GM23338 (cell line): Measurements from ENCODE around the gene VPS8. TPM values are rescaled to one million over a fixed set of nuclear protein-coding genes. Genes with fewer than 3 reads are reported as not detected.

ENCODE experiments used
- ATAC-seq: fragments of 200-7000 bp; cut with Tn5 transposase; 3 replicates; pipeline ENCODE4 v1.9.1; 2020
- DNase-seq: peaks from one replicate; pipeline ENCODE4 v3.0.0-alpha.2; 2015; ENCODE audit warnings: low spot score
- H2AFZ ChIP-seq: fragments of 200-600 bp; sonication (generic); 2 replicates; pipeline ENCODE4 v1.8.0; 2016; ENCODE audit warnings: antibody characterized with exemption, mild to moderate bottlenecking, moderate library complexity
- H3F3A ChIP-seq: fragments of 200-600 bp; sonication (generic); replicated peaks from 2 replicates; pipeline ENCODE4 v1.8.0; 2017; ENCODE audit warnings: antibody characterized with exemption, mixed run types, low read depth
- H3K27ac ChIP-seq: fragments of 200-600 bp; sonication (generic); 2 replicates; pipeline ENCODE4 v1.6.1; 2016; ENCODE audit warnings: low read depth
- H3K27me3 ChIP-seq: fragments of 200-600 bp; sonication (generic); 2 replicates; pipeline ENCODE4 v1.8.0; 2016; ENCODE audit warnings: mild to moderate bottlenecking, mixed run types, moderate library complexity; ENCODE audit not compliant: insufficient read depth
- H3K36me3 ChIP-seq: fragments of 200-600 bp; sonication (generic); 2 replicates; pipeline ENCODE4 v1.8.0; 2016; ENCODE audit warnings: mild to moderate bottlenecking; ENCODE audit not compliant: insufficient read depth
- H3K4me1 ChIP-seq: fragments of 200-600 bp; sonication (generic); 2 replicates; pipeline ENCODE4 v1.8.0; 2016; ENCODE audit warnings: mild to moderate bottlenecking, moderate library complexity; ENCODE audit not compliant: insufficient read depth
- H3K4me2 ChIP-seq: fragments of 200-600 bp; sonication (generic); 2 replicates; pipeline ENCODE4 v1.7.1; 2017; ENCODE audit warnings: mixed run types
- H3K4me3 ChIP-seq: fragments of 200-600 bp; sonication (generic); 2 replicates; pipeline ENCODE4 v1.6.1; 2016; ENCODE audit warnings: mixed run types
- H3K79me2 ChIP-seq: fragments of 200-600 bp; sonication (generic); replicated peaks from 2 replicates; pipeline ENCODE4 v1.8.0; 2017; ENCODE audit warnings: mild to moderate bottlenecking; ENCODE audit not compliant: insufficient read depth
- H3K9me2 ChIP-seq: fragments of 200-600 bp; sonication (generic); 2 replicates; pipeline ENCODE4 v1.8.0; 2017; ENCODE audit not compliant: insufficient read depth
- H4K20me1 ChIP-seq: fragments of 200-600 bp; sonication (generic); replicated peaks from 2 replicates; pipeline ENCODE4 v1.8.0; 2017; ENCODE audit warnings: mild to moderate bottlenecking; ENCODE audit not compliant: insufficient read depth
- H3K27ac Mint-ChIP-seq: 2 replicates; pipeline ENCODE4 v1.8.0; 2020; ENCODE audit warnings: inconsistent platforms, mild to moderate bottlenecking, moderate library complexity, mixed read lengths
- H3K27me3 Mint-ChIP-seq: 3 replicates; pipeline ENCODE4 v1.8.0; 2022; ENCODE audit warnings: low read depth, mild to moderate bottlenecking, moderate library complexity, mixed read lengths, inconsistent platforms; ENCODE audit not compliant: insufficient read depth, poor library complexity
- H3K36me3 Mint-ChIP-seq: 3 replicates; pipeline ENCODE4 v1.8.0; 2021; ENCODE audit warnings: low read depth, mild to moderate bottlenecking, inconsistent platforms, moderate library complexity, mixed read lengths
- H3K4me1 Mint-ChIP-seq: 3 replicates; pipeline ENCODE4 v1.8.0; 2020; ENCODE audit warnings: mild to moderate bottlenecking, inconsistent platforms, mixed read lengths
- H3K4me3 Mint-ChIP-seq: 3 replicates; pipeline ENCODE4 v1.8.0; 2021; ENCODE audit warnings: moderate library complexity, mild to moderate bottlenecking, inconsistent platforms, mixed read lengths
- H3K9me3 Mint-ChIP-seq: 3 replicates; pipeline ENCODE4 v1.8.0; 2020; ENCODE audit warnings: moderate library complexity, mild to moderate bottlenecking, inconsistent platforms, mixed read lengths
- CREB1 ChIP-seq: fragments of 250-450 bp; sonication (Bioruptor Pico); IDR thresholded peaks from 2 replicates; pipeline ENCODE4 v1.5.0; 2020; ENCODE audit warnings: low read depth, mild to moderate bottlenecking, moderate library complexity
- EZH2 ChIP-seq: fragments of 200-600 bp; sonication (generic); IDR thresholded peaks from one replicate; pipeline ENCODE4 v1.8.0; 2017; ENCODE audit warnings: antibody characterized with exemption, mild to moderate bottlenecking, low read depth; ENCODE audit not compliant: unreplicated experiment
- EZH2phosphoT487 ChIP-seq: fragments of 200-600 bp; sonication (generic); IDR thresholded peaks from one replicate; pipeline ENCODE4 v1.8.1; 2018; ENCODE audit warnings: antibody characterized with exemption; ENCODE audit not compliant: unreplicated experiment
- JUNB ChIP-seq: IDR thresholded peaks from one replicate; pipeline ENCODE4 v1.6.1; 2016; ENCODE audit warnings: antibody characterized with exemption; ENCODE audit not compliant: unreplicated experiment
- NANOG ChIP-seq: IDR thresholded peaks from 2 replicates; pipeline ENCODE4 v1.6.1; 2016; ENCODE audit warnings: antibody characterized with exemption, borderline replicate concordance
- POLR2AphosphoS5 ChIP-seq: IDR thresholded peaks from 2 replicates; pipeline ENCODE4 v1.6.1; 2016; ENCODE audit warnings: antibody characterized with exemption, low read depth
- STAT1 ChIP-seq: IDR thresholded peaks from one replicate; pipeline ENCODE4 v1.6.1; 2016; ENCODE audit warnings: antibody characterized with exemption; ENCODE audit not compliant: unreplicated experiment
- ZNF114 ChIP-seq: fragments of 250-450 bp; sonication (Bioruptor Pico); IDR thresholded peaks from 2 replicates; pipeline ENCODE4 v1.5.0; 2020; ENCODE audit warnings: mild to moderate bottlenecking, moderate library complexity
- ZNF331 ChIP-seq: fragments of 250-450 bp; sonication (Bioruptor Pico); IDR thresholded peaks from 2 replicates; pipeline ENCODE4 v1.5.0; 2020; ENCODE audit warnings: low read depth, mild to moderate bottlenecking, moderate library complexity
- polyA plus RNA-seq: library from polyadenylated mRNA; unstranded; fragments of >200 nt; fragmentation: Nextera tagmentation; extraction: Ambion mirVana; gene quantifications from 2 replicates; pipeline ENCODE4 v1.2.1, GENCODE V29; 2016
- total RNA-seq: library from RNA; depleted of rRNA; stranded (reverse); fragments of >200 nt; shearing (Covaris generic); gene quantifications from 2 replicates; pipeline ENCODE4 v1.2.3, GENCODE V29; 2014
- TF ChIP-seq, protein P1 (sequence below), 2 experiments: fragments of 200-600 bp in 1 of 2; sonication (generic) in 1 of 2; conservative IDR thresholded peaks; 2 replicates each; pipeline versions ENCODE4 v1.5.1 to v1.6.1; 2016 to 2017; ENCODE audit warnings: antibody characterized with exemption in 2 of 2, low read depth in 2 of 2, mild to moderate bottlenecking in 2 of 2, moderate library complexity in 1 of 2
- TF ChIP-seq, protein P2 (sequence below): IDR thresholded peaks from one replicate; pipeline ENCODE4 v1.6.1; 2018; ENCODE audit warnings: antibody characterized with exemption; ENCODE audit not compliant: unreplicated experiment
- TF ChIP-seq, protein P3 (sequence below): IDR thresholded peaks from 2 replicates; pipeline ENCODE4 v1.6.1; 2016; ENCODE audit warnings: antibody characterized with exemption
- TF ChIP-seq, protein P4 (sequence below): fragments of 250-450 bp; sonication (Bioruptor Pico); IDR thresholded peaks from 2 replicates; pipeline ENCODE4 v1.5.0; 2020; ENCODE audit warnings: mild to moderate bottlenecking, moderate library complexity

VPS8 gene
- total and polyA plus RNA-seq, 2 experiments from 2014 or later, result 17.3 to 45.5 TPM

DNA sequence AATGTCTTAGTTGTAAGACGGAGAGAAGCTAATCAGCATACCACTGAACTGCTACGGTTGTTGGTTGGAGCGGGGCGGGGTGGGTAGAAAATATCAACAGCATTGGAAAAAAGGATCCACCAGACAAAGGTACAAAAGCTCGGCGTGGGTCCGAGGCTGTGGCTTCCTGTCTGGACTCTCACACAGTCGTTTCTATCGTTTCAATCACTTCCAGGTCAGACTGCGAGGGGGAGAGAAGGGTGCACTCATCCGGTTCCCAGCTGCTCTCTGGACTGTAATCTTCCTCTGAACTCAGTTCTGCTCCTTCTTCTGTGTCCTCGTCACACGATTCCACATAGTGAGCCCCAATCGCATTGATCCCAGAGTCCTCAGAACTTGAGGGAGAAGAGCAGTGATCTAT lies 270.9 kb downstream of the VPS8 start (continued):
- TF ChIP-seq, protein P1, sequence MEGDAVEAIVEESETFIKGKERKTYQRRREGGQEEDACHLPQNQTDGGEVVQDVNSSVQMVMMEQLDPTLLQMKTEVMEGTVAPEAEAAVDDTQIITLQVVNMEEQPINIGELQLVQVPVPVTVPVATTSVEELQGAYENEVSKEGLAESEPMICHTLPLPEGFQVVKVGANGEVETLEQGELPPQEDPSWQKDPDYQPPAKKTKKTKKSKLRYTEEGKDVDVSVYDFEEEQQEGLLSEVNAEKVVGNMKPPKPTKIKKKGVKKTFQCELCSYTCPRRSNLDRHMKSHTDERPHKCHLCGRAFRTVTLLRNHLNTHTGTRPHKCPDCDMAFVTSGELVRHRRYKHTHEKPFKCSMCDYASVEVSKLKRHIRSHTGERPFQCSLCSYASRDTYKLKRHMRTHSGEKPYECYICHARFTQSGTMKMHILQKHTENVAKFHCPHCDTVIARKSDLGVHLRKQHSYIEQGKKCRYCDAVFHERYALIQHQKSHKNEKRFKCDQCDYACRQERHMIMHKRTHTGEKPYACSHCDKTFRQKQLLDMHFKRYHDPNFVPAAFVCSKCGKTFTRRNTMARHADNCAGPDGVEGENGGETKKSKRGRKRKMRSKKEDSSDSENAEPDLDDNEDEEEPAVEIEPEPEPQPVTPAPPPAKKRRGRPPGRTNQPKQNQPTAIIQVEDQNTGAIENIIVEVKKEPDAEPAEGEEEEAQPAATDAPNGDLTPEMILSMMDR (conservative IDR thresholded peaks at IDR 0.05; ENCODE audit: low read depth in 2 of 2), result no peak
- TF ChIP-seq, protein P2, sequence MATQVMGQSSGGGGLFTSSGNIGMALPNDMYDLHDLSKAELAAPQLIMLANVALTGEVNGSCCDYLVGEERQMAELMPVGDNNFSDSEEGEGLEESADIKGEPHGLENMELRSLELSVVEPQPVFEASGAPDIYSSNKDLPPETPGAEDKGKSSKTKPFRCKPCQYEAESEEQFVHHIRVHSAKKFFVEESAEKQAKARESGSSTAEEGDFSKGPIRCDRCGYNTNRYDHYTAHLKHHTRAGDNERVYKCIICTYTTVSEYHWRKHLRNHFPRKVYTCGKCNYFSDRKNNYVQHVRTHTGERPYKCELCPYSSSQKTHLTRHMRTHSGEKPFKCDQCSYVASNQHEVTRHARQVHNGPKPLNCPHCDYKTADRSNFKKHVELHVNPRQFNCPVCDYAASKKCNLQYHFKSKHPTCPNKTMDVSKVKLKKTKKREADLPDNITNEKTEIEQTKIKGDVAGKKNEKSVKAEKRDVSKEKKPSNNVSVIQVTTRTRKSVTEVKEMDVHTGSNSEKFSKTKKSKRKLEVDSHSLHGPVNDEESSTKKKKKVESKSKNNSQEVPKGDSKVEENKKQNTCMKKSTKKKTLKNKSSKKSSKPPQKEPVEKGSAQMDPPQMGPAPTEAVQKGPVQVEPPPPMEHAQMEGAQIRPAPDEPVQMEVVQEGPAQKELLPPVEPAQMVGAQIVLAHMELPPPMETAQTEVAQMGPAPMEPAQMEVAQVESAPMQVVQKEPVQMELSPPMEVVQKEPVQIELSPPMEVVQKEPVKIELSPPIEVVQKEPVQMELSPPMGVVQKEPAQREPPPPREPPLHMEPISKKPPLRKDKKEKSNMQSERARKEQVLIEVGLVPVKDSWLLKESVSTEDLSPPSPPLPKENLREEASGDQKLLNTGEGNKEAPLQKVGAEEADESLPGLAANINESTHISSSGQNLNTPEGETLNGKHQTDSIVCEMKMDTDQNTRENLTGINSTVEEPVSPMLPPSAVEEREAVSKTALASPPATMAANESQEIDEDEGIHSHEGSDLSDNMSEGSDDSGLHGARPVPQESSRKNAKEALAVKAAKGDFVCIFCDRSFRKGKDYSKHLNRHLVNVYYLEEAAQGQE, result no peak
- TF ChIP-seq POLR2AphosphoS5, result no peak

DNA sequence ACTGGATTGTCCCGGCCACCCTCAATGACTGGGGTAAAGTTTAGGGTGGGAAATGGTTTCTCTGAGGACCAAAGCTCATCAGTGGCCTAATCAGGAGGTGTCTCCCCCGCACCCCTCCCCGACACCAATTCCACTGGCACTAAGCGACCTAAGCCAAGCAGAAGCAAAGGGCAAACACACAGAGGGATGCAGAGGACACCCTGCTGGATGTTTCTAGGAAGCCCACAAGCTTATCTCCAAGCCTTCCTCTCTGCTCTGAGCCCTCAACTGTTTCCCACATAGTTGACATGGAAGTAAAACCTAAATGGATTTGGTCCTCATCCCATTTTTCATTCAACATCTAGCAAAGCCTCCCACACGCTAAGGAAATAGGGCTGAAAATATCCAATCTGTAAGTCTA lies 272.4 kb downstream of the VPS8 start:
- Histone ChIP-seq H3K9me2 (no peaks in the 10 kb centered on the region), H3K4me2 (no peak overlapping the region), H3K36me3 (no peaks in the 10 kb centered on the region), H3K27me3 (no peaks in the 10 kb centered on the region), H4K20me1 (no peaks in the 10 kb centered on the region), H2AFZ (no peak overlapping the region), H3K4me3 (no peak overlapping the region), H3K4me1 (0 out of 2 replicates have a peak, but pooled peaks cover 6% of the 10 kb centered on the region), H3K79me2 (no peaks in the 10 kb centered on the region), H3F3A (no peaks in the 10 kb centered on the region), H3K27ac (no peak overlapping the region)
- H3K36me3 Mint-ChIP-seq, result no peaks in the 10 kb centered on the region
- H3K4me3 Mint-ChIP-seq, result no peak overlapping the region
- H3K27me3 Mint-ChIP-seq, result peaks cover 2% of the 10 kb centered on the region
- H3K27ac Mint-ChIP-seq, result no peak overlapping the region
- peaks cover 11% of the 10 kb centered on the region; the same call in 2 of the 3 replicates for H3K4me1 Mint-ChIP-seq
- DNase-seq (no peak), ATAC-seq (peak; percentile 57)
- no peaks in the 10 kb centered on the region for H3K9me3 Mint-ChIP-seq
- TF ChIP-seq EZH2phosphoT487 (no peak), POLR2AphosphoS5 (no peak), JUNB (no peak), CREB1 (CRISPR knock-in tag) (no peak), NANOG (no peak), EZH2 (no peak), ZNF331 (CRISPR knock-in tag) (no peak), STAT1 (no peak), ZNF114 (CRISPR knock-in tag) (no peak)
- TF ChIP-seq, protein P3, sequence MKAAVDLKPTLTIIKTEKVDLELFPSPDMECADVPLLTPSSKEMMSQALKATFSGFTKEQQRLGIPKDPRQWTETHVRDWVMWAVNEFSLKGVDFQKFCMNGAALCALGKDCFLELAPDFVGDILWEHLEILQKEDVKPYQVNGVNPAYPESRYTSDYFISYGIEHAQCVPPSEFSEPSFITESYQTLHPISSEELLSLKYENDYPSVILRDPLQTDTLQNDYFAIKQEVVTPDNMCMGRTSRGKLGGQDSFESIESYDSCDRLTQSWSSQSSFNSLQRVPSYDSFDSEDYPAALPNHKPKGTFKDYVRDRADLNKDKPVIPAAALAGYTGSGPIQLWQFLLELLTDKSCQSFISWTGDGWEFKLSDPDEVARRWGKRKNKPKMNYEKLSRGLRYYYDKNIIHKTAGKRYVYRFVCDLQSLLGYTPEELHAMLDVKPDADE, result no peak
- TF ChIP-seq, protein P4, sequence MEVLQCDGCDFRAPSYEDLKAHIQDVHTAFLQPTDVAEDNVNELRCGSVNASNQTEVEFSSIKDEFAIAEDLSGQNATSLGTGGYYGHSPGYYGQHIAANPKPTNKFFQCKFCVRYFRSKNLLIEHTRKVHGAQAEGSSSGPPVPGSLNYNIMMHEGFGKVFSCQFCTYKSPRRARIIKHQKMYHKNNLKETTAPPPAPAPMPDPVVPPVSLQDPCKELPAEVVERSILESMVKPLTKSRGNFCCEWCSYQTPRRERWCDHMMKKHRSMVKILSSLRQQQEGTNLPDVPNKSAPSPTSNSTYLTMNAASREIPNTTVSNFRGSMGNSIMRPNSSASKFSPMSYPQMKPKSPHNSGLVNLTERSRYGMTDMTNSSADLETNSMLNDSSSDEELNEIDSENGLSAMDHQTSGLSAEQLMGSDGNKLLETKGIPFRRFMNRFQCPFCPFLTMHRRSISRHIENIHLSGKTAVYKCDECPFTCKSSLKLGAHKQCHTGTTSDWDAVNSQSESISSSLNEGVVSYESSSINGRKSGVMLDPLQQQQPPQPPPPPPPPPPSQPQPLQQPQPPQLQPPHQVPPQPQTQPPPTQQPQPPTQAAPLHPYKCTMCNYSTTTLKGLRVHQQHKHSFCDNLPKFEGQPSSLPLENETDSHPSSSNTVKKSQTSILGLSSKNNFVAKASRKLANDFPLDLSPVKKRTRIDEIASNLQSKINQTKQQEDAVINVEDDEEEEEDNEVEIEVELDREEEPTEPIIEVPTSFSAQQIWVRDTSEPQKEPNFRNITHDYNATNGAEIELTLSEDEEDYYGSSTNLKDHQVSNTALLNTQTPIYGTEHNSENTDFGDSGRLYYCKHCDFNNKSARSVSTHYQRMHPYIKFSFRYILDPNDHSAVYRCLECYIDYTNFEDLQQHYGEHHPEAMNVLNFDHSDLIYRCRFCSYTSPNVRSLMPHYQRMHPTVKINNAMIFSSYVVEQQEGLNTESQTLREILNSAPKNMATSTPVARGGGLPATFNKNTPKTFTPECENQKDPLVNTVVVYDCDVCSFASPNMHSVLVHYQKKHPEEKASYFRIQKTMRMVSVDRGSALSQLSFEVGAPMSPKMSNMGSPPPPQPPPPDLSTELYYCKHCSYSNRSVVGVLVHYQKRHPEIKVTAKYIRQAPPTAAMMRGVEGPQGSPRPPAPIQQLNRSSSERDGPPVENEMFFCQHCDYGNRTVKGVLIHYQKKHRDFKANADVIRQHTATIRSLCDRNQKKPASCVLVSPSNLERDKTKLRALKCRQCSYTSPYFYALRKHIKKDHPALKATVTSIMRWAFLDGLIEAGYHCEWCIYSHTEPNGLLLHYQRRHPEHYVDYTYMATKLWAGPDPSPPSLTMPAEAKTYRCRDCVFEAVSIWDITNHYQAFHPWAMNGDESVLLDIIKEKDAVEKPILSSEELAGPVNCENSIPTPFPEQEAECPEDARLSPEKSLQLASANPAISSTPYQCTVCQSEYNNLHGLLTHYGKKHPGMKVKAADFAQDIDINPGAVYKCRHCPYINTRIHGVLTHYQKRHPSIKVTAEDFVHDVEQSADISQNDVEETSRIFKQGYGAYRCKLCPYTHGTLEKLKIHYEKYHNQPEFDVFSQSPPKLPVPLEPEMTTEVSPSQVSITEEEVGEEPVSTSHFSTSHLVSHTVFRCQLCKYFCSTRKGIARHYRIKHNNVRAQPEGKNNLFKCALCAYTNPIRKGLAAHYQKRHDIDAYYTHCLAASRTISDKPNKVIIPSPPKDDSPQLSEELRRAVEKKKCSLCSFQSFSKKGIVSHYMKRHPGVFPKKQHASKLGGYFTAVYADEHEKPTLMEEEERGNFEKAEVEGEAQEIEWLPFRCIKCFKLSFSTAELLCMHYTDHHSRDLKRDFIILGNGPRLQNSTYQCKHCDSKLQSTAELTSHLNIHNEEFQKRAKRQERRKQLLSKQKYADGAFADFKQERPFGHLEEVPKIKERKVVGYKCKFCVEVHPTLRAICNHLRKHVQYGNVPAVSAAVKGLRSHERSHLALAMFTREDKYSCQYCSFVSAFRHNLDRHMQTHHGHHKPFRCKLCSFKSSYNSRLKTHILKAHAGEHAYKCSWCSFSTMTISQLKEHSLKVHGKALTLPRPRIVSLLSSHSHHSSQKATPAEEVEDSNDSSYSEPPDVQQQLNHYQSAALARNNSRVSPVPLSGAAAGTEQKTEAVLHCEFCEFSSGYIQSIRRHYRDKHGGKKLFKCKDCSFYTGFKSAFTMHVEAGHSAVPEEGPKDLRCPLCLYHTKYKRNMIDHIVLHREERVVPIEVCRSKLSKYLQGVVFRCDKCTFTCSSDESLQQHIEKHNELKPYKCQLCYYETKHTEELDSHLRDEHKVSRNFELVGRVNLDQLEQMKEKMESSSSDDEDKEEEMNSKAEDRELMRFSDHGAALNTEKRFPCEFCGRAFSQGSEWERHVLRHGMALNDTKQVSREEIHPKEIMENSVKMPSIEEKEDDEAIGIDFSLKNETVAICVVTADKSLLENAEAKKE (CRISPR knock-in tag), result no peak
